AG20443 (cell line): ENCODE data around the gene ABCD4.
"Not testable (repeated sequence)": the region's sequence is repeated elsewhere in the genome, so short reads cannot be mapped to it uniquely, and the experiment has no call there.

Source experiments
- DNase-seq: peaks from one replicate; pipeline ENCODE4 v3.0.0; 2012; ENCODE audit warnings: low spot score, mixed read lengths

ABCD4 gene

DNA sequence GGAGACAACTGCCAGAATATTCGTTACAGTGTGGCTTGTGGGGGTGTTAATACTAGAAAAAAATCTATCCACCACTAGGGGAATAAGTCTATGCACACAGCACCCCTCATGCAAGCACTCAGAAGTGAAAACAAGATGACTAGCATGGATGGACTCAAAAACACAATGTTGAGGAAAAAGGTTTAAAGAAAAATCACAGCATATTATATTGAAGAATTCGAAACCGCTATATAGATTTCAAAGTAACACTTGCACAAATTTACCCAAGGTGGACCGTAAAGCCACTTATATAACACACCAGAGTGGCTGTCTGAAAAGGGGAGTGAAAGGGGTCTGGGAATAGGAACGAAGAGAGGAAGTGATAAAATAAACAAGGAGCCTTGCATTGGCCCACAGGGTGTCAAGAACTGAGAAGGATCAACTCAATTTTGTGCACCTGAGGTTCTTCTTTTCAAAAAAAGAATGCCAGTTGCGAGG, 544 bp downstream of the ABCD4 start:
- DNase-seq = peak; percentile 72

DNA sequence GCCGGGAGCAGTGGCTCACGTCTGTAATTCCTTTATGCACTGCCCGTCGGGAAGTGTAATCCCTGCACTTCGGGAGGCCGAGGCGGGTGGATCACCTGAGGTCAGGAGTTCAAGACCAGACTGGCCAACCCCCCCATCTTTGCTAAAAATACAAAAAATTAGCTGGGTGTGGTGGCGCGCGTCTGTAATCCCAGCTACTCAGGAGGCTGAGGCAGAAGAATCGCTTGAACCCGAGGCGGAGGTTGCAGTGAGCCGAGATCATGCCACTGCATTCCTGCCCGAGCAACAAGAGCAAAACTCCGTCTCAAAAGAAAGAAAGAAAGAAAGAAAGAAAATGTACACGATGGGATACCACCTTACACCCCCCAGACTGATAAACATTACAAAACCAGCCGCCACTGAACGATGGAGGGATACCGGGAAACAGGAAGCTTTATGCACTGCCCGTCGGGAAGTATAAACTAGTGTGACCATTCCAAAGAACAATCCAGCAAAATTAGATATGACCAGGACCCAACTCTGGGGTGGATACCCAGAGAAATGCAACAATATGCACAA, 1.1 kb downstream of the ABCD4 start:
- no peak for DNase-seq

DNA sequence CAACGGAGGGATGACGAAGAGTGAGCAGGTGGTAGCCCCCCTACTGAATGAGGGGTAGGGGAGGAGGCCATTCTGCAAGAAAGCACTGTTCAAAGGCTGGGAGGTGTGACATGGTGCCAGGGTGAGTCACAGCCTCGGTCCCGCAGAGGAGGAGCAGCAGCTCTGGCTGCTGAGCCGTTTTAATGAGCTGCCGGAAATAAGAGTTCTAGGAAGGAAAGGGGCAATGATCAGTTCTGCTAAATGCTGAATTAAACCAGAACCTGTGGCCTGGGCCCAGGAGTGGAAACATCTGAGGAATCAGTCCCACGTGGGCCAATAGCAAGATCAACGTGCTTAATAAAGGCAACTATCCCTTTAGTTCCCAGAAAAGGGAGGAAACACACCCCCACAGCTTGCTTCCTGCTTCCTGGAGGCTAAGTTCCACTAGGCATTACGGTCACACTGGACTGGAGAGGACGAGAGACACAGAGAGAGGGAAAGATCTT, 3.6 kb downstream of the ABCD4 start:
- DNase-seq = no peak

DNA sequence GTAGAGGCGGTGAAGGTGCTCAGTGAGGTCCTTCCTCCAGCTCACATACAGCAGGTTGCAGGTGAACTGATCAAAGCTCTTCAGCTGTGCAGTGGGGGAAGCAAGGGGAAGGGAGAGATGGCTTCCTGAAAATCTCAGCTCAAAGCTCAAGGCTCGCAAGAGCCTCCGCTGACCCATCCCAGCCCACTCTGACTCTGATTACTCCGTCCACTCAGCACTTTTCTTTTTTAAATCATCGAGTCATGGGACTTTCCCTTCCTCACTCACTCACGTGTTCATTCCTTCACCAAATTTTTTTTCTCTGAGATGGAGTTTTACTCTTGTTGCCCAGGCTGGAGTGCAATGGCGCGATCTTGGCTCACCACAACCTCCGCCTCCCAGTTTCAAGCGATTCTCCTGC, 4.7 kb downstream of the ABCD4 start:
- no peak for DNase-seq

DNA sequence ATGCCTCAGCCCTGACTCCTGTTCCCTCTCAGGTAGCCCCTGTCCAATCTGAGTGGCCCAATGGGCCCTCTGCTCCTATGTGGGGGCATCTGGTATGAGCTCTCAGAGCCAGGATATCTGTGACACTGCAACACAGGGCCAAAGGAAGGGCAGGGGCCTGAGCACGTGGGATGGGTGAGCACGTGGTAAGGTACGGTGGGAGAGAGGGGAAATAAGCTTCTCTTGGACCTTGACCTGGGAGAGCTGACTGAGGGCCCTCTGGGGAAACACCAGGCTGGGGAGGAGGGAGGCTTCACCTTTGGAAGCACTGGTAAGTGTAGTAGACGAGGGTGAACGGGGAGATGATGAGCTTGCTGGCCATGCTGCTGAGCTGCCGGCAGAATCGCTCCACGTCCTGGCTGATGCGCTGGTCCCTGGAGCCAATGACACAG, 6.7 kb downstream of the ABCD4 start:
- DNase-seq = no peak

DNA sequence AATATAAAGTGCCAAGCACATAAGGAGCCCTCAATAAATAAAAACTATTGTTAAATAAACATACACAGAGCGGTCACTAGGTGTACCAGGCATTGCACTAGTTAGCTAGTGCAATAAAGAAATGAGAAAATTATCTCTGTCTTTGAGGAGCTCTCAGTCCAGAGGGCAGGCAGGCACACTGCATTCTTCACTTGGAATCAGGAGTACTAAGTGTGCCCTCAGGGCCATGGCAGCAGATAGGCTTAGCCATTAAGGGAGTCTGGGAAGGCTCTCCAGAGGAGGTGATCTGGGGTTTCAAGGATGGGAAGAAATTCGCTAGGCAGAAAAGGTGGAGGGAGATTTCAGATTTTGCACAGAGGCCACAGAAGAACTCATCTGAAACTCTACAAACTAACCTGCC, 9.1 kb downstream of the ABCD4 start:
- no peak for DNase-seq

GRCh38 chr14:74292061-74292460, 10.7 kb downstream of the ABCD4 start:
- DNase-seq = no peak

DNA sequence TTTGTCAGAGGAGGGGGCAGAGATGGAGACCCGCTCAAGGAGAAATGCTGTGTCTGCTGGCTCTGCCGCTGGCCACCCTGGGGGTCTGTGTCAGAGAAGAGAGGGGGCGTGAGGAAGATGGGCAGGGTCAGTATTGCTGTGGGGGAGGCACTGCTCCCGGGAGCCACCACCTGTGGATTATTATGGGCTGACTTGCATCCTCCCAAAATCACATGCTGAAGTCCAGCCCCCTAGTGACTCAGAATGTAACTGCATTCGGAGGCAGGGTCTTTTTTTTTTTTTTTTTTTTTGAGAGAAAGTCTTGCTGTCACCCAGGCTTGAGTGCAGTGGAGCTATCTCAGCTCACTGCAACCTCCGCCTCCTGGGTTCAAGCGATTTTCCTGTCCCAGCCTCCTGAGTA, 12.3 kb downstream of the ABCD4 start:
- DNase-seq = peak; percentile 47

- DNase-seq = no peak
Observed at GRCh38 chr14:74289801-74290200, 12.9 kb downstream of the ABCD4 start.

DNA sequence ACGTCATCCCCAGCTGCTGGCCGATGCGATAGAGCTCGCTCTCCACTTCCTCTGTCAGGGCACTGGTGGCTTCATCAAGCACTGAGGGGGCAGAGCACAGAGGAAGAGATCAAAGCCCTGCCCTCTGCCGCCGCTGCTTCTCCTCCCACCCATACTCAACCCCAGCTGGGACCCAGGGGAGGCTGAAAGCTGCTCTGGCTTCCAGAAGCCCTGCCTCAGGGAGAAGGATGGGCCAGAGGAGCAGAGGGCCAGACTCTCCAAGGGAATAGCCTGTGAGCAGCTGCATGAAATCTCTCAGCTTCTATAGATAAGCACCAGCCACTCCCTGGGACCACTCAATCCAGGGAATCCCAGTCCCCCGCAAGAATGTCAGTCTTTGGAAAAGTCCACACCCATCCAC, 16.0 kb downstream of the ABCD4 start:
- no peak for DNase-seq

DNA sequence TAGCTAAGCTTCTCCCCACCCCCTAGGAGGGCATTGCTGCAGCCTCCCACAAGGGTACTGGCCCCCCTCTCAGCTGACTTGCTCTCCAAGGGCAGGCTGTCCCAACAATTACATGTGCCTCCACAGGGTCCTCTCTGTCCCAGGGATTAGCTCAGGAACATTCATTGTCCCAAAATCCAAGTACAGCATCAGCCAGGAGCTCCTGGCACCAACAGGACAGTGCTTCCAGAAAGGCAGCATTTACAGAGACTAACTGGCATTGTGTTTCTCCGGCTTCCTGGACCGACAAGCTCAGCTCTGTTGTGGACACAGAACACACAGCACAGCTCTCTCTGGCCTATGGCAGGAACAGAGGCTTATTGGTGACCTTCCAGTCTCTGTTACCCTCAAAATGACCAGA, 21.7 kb downstream of the ABCD4 start:
- DNase-seq = no peak

- no peak for DNase-seq
Observed at GRCh38 chr14:74278080-74278479, 24.7 kb downstream of the ABCD4 start.

GRCh38 chr14:74275241-74275841, 27.4 kb downstream of the ABCD4 start:
- peak; percentile 80 for DNase-seq

GRCh38 chr14:74271365-74271764, 31.4 kb downstream of the ABCD4 start:
- DNase-seq = no peak

- not testable (repeated sequence) for DNase-seq
Observed at GRCh38 chr14:74270382-74271177, 32.2 kb downstream of the ABCD4 start.

- no peak for DNase-seq
Observed at GRCh38 chr14:74267588-74267987, 35.1 kb downstream of the ABCD4 start.

- DNase-seq = no peak
Observed at GRCh38 chr14:74265301-74265965, 37.3 kb downstream of the ABCD4 start.

GRCh38 chr14:74263921-74264320, 38.8 kb downstream of the ABCD4 start:
- DNase-seq = no peak

- no peak for DNase-seq
Observed at GRCh38 chr14:74263181-74263580, 39.6 kb downstream of the ABCD4 start.

GRCh38 chr14:74262076-74262475, 40.7 kb downstream of the ABCD4 start:
- no peak for DNase-seq

DNA sequence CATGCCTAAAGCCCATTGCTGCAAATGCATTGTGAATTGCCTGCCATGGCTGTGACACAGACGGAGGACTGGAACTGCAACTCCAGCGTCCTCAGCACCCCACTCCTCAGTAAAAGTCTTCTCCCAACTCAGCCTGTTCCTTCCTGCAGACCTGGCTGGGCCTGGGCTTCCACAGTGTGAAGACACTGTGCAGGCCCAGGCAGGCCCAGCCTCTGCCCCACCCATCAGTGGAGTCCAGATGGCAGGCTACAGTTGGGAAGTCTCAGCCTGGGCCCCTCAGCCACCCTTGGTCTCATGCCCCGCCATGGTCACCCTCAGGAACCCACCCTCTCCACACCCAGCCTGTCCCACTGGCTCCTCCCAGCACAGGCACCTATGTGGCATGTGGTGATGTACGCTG, 41.4 kb downstream of the ABCD4 start:
- DNase-seq = no peak

DNA sequence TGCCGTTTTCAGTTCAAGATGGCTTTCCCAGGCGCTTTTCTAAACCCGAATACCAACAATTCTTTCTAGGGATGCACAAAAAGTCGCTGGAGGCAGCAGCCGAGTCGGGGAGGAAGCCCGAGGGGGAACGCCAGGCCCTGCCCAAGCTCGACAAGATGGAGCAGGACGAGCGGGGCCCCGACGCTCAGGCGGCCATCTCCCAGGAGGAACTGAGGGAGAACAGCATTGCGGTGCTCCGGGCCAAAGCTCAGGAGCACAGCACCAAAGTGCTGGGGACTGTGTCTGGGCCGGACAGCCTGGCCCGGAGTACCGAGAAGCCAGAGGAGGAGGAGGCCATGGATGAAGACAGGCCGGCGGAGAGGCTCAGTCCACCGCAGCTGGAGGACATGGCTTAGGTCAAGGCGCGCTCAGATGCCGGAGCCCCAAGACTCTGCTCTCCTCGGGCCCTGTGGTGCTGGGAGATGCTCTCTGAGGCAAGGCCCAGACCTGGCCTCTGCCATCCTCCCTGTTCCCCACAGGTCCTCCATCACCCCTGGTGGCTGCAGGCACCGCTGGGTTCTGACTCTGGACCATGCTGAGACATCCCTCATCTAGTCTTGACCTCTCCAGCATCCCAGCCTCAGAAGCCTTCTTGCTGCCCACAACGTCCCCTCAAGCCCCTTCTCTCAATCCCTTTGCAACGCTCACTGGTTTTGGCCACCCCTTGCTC, 42.1 kb downstream of the ABCD4 start:
- DNase-seq = no peak
